NCI-H146 treated with DMSO at 0.1 percent for 48 hours (cell line): Measurements from ENCODE around the gene ULK4.
"Not testable (repeated sequence)": the region's sequence is repeated elsewhere in the genome, so short reads cannot be mapped to it uniquely, and the experiment has no call there.

ENCODE experiments used
- DNase-seq: peaks from one replicate; lab custom pipeline; 2025; ENCODE audit not compliant: unreplicated experiment; lab: John Stamatoyannopoulos, UW

ULK4 gene

DNA sequence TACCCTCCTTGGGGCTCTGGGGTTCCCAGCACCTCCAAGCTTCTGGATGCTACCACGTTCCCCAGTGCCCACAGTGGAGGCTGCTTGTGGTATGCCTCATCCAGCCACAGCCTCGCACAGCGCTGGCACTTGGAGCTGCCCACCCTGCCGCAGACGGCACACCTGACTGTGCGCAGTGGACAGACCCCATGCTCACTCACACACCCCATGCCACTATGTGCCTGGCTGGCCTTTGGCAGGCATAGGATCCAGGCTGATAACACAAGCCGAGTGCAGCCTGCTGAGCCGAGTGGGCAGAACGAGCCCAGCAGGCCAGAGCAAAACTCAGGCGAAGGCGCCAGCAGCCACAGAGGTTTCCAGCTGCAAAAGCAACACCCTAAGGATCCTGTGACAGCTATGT lies 311.5 kb downstream of the ULK4 start:
- DNase-seq = no peak

DNA sequence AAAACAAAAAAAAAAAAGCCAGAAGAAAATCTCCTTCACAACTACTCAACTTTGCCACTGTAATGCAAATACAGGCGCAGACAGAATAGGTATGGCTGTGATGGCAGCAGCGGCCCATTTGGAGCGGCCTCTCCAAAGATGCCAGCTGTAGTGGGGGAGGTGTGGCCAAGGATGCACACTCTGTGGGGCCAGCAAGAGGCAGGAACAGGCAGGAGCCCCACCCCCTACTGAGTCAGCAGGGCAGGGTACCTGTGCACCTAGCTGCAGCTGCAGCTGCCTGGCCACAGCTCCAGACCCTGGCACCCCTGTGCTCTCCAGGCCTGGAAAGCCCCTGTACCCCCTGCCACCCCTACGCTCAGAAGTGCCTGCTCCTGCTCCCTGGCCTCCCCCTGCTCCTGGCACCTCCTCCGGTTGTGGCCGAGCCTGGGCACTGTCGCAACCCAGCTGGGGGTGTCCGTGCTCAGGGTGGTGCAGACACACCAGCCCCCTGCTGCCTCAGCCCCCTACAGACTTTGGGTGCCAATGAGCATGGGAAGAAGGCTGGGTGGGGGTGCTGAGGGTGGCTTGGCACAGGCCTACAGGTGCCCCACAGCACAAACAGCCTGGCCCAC lies 312.7 kb downstream of the ULK4 start:
- DNase-seq = no peak

DNA sequence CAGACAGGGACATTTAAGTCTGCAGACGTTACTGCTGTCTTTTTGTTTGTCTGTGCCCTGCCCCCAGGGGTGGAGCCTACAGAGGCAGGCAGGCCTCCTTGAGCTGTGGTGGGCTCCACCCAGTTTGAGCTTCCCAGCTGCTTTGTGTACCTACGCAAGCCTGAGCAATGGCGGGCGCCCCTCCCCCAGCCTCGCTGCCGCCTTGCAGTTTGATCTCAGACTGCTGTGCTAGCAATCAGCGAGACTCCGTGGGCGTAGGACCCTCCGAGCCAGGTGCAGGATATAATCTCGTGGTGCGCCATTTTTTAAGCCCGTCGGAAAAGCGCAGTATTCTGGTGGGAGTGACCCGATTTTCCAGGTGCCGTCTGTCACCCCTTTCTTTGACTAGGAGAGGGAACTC lies 314.2 kb downstream of the ULK4 start:
- not testable (repeated sequence) for DNase-seq

DNA sequence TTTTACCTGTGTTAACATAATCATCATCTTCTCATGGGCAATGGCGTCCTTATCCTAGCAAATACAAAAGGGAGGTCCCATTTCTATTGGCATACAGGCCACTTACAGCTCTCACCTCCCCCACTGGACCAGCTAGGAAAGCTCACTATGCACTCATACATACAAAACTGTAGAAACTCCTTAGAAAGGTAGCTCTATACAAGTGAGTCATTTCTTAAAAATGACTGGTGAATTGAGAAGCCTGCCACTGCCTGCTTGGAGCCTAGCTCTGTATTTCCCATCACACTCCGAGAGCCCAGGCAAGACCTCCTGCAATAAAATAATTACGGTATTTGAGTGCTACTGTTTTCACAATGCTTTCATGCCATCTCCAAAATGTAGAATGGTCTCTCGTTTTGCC lies 321.8 kb downstream of the ULK4 start:
- no peak for DNase-seq

DNA sequence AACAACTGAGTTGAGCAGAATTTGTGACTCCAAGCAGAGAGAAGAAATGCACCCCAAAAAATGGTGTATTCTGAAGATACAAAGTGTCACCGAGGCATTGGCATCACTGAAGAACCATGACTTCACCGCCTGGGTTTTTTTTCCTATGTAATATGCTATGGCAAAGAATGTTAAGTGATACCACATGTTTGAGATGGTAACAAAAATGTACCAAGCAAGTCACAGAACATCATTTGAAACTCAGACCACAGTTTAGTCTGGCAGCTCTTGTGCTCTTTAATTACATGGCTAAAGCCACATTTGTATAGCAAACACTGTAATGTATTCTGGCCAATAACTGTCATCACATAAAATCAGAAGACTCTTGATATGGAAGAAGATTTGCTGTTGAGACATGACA lies 323.5 kb downstream of the ULK4 start:
- DNase-seq = no peak

DNA sequence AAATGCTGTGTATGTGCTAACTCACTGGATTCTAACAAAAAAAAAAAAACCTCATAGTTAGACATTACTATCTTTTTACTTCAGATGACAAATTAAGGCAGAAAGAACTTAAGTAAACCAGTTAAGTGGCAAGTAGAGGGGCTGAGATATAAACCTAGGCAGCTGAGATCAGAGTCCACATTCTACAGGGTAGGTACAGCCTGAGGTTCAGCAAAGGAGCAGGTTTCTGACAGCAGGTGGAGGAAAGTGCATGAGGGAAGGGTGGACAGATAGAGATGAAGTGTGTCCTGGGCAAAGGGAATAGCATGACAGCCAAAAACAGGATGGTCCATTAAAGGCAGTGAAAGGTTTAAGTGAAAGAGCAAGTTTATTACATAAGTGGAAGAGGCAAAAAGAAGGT lies 329.2 kb downstream of the ULK4 start:
- DNase-seq = no peak

DNA sequence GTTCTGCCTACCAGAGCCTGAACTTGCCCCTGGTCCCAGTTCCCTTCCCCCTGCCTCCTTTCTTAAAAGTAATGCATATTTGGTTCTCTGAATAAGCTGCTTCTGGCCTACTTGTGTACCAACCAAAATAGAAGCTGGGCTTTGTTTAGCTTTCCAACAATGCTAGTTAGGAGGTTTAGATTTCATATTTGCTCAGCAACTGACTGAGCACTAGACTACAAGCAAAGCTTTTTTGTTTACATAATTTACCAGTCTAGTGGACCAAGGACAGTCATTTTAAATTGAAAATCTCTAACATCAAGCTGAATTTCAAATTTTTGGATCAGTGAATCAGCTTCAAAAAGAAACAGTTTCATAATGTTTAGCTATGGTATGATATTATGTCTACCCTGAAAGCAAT lies 331.2 kb downstream of the ULK4 start:
- DNase-seq = no peak

DNA sequence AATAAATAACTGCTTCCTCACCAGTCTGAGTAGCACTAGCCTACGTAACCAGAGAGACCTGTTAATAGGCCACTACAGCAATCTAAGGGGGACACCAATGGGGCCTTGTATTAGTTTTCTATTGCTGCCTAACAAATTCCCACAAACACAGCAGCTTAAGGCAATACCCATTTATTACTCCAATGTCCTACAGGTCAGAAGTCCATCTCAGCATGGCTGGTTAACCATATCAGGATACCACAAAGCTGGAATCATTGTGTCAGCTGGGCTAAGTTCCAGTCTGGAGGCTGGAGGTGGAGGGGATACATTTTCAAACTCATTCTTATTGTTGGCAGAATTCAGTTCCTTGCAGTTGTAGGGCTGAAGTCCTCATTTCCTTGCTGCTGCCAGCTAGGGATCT lies 331.9 kb downstream of the ULK4 start:
- no peak for DNase-seq

DNA sequence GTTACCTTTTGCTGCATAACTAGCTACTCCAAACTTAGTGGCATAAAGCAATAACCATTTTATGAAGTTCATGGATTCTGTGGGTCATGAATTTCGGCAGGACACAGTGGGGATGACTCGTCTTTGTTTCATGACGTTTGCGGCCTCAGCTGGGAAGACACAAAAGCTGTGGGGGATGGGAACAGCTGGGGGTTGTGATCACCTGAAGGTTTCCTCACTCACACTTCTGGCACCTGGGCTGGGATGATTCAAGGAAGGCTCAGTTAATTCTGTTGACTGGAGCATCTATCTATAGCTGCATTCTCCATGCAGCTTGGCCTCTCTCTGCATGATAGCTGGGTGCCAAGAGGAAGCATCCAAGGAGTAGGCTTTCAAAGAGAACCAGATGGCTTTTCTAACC lies 332.8 kb downstream of the ULK4 start:
- DNase-seq = no peak

DNA sequence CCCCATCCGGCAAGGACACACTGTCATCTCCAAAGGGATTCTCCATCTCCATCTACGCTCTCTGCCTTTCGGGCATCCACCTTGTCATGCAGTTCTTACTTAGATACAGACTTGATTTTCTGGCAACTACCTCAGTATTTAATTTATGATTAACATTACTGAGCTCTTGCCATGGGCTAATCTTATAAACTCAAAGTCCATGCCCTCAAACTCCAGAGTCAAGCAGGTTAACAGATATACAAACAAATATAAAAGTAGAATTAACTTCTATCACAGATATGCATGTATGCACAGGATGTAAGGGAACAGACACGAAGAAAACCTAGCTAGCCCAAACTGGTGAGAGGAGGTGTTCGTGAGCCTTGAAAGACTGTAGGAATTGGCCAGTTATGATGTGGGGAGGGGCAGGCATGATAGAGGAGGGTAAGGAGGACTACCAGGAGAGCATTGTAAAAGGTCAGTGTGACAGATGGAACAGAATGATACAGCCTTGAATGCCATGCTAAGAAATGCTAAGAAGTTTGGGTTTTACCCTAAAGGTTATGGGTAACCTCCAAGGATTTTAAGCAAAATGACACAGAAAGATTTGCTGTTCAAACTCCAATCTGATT lies 334.3 kb downstream of the ULK4 start:
- no peak for DNase-seq

DNA sequence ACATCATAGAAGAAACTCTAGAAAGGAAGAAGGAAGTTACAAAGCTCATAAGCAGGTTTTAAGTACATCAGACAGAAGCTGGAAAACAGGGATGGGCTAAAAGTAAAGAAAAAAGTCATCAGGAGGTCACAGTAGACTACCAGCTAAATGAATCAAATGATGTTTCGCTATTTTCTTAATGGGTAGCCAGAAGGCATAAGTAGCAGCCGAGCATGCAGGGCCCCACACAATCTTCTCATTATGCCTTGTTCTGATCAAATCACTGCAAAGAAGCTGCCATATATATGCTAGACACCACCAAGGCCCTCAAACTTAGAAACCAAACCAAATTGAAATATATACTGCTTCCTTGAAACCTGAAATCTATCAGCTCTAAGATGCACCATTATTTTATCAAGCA lies 349.1 kb downstream of the ULK4 start:
- no peak for DNase-seq

DNA sequence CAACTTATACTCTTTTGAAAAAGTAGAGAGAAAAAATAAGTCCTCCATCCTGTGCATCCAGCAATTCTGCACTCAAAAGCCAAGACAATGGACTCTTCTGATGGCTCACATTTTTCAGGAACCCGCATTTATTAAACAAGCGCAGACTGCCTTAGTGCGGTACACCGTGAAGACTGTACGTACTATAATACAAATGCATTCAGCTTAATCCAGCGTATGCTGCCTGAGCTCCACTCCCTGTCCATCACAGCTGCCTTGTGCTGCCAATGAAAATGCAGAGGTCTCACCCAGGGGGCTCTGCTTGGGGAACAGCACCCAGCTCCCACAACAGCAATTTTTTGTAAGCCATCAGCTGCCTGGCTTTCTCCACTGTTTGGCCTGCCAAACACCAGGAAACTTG lies 350.9 kb downstream of the ULK4 start:
- DNase-seq = no peak

DNA sequence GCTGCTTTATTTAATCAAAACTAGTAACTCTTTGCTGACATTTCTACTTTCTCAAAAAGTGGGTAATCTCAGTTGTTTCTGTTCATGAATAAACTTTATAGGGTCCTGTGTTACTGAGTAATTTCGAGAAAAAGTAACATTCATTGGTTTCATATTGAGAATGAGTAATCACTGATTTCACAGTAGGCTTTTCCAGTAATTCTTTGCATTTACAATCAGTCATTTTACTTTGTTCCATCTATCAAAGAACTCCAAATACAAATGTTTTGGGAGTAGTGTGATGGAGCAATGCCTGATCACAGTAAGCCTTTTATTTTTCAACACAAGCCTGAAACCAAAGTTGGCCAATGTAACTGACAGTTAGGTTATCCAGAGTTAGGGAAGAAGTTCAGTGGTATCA lies 353.6 kb downstream of the ULK4 start:
- DNase-seq = no peak

DNA sequence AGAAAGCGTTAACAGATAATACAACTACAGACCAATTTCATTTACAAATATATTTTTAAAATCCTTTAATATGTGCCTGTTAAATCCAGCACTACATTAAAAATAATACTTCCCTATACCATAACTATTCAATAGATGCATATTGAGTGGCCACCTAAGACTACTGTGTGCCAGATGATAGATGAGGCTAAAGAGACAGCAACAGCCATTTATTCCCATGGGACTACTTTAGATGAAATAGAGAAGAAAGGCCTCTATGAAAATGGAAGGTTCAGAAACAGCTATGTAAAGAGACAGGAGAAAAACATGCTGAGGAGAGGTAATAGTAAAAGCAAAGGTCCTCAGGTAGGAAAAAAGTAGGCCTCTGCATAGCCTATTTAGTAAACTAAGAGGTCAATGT lies 358.1 kb downstream of the ULK4 start:
- DNase-seq = no peak

DNA sequence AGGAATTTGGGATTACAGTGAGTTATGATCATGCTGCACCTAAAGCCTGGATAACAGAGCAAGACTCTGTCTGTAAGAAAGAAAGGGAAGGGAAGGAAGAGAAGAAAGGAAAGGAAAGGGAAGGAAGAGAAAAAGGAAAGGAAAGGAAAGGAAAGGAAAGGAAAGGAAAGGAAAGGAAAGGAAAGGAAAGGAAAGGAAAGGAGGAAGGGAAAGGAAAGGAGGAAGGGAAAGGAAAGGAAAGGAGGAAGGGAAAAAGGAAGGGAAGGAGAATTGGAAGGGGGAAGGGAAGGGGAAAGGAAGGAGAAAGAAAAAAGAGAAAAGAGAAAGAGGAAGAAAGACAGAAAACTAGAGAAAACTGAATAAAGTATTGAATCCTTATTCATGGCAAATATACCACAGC lies 359.8 kb downstream of the ULK4 start:
- DNase-seq = no peak

DNA sequence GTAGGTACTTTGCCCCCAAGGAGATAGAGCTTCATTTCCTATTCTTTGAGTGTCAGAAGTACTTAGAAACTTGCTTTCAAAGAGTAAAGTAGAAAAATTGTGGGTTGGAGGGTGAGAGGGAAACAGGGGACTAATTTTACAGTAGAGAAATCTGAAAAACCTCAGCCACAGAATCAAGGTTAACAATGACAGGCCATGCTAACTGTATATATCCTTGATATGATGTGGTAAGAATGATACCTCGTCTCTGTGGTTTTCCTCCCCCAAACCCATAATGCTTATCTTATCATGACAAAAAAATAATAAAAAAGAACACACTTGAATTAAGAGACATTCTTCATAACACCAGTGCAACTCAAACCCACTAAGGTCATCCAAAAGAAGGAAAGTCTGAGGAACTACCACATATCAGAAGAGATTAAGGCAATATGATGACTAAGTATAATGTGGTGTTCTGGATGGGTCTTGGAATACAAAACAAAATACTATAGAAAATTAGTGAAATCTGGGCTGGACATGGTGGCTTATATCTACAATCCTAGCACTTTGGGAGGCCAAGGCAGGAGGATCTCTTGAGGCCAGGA lies 360.4 kb downstream of the ULK4 start:
- no peak for DNase-seq

DNA sequence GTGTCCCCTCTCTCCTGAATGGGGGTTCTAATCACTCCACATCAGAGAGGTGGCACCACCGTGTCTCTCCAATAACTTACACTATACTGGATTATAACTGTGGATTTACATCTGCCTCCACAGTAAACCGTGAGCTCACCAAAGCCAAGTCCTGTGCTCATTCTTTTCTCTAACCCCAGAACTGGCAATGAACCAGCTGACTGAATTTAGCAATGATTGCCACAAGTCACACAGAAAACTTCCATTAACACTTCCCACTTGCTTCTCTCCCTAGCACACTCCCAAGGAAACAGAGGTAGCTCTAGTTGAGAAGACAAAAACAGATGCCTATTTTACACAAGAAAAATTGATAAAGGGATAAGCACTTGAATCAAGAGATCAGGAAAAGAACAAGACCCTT lies 361.3 kb downstream of the ULK4 start:
- DNase-seq = no peak

DNA sequence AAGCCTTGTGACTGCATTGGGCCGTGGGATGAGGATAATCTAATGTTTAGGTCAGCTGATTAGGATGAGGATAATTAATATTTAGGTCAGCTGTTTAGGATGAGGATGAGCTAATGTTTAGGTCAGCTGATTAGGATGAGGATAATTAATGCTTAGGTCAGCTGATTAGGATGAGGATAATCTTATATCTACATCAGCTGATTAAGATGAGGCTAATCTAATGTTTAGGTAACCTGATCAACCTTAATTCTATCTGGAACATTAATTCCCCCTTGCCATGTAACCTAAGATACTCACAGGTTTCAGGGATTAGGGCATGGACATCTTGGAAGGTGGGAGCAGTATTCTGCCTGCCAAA lies 362.8 kb downstream of the ULK4 start:
- no peak for DNase-seq

DNA sequence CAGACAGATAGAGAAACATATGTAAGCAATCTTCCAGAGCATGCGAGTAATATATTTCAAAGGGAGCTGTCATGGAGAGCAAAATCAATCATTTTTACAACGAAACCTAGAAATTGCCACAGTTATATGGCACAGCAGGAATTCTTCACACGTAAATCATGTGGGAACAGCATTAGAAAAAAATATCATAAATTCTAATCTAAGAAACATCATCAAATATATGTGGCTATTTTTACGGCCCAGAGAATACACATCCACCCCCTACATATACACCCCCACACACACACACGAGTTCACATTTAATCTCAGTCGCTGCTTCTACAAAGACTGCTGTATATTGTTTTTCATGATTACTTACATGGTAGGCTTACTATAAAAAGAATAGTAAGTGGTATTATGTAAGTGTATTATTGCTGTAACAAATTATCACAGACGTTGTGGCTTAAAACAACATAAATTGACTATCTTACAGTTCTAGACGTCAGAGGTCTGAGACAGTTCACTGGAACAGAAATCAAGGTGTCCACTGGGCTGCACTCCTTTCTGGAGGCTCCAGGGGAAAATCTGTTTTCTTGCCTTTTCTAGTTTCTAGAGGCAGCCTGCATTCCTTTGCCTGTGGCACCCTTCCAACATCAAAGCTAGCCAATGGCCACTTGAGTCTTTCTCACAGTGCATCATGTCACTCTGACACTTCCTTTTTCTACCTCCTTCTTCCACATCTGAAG lies 363.3 kb downstream of the ULK4 start:
- DNase-seq = no peak

DNA sequence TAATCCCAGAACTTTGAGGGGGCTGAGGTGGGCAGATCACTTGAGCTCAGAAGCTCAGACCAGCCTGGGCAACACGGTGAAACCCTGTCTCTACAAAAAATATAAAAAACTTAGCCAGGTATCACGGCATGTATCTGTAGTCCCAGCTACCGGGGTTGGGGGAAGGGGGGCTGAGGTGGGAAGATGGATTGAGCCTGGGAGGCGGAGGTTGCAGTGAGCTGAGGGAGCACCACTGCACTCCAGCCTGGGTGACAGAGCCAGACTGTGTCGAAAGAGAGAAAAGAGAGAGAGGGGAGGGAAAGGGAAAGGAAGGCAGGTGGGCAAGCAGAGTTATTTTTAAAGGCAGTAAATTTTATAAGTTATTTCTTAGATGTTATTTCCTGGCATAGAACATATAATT lies 368.1 kb downstream of the ULK4 start:
- no peak for DNase-seq

DNA sequence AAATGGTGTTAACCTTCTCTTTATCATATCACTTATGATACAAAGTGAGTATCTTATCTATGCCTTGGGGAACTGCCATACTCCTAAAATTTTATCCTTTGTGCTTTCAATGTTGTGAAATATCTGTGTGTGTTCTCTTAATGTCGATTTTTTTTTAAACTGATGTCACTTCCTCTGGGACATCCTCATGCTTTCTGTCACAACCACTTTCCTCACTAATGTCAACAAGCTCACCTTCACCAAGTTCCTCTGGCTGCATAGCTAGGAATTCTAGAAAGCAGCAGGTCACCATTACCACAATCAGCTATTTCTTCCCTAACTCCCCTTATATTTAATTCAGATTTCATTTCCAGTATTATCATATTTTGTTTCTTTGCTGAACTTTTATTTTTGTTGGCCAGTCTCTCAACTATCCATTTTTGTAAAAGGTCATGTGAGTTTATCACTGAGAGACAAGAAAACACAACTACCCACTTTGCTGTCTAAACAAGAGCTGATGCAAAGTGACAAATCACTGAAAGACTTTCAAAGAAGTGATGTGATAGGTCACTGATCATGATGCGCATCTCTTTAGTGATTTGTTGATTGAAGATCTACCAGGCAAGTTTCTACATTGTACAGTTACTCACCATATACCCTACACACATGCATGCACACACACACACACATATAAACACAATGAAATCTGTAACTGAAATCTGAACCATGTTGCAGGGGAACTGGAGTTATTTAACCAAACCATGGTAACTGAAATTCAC lies 369.0 kb downstream of the ULK4 start:
- DNase-seq = no peak

DNA sequence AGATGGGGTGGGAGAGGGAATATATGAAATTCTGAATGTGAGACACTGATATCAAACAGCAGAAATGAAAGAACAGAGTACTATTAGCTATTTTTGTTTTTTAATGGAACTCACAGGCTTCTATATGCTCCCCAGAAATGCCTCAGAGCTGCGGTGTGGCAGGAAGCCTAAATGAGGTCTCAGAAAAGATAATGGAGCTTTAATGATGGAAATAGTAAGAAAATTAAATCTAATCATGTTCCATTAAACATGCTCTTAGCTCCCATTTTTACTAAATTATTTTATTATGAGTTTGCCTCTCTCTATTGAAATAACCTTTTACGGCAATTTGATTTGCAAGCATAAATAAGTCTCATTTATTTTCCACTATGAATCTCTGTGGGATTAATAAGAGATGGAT lies 378.9 kb downstream of the ULK4 start:
- DNase-seq = no peak
